Osteocyte (in vitro differentiated cells): ENCODE measurements around the gene CSTF2T. TPM values are rescaled to one million over a fixed set of nuclear protein-coding genes. Genes with fewer than 3 reads are reported as not detected.

Experiments used
- DNase-seq: peaks from one replicate; pipeline ENCODE4 v3.0.0; 2021; ENCODE audit warnings: mixed read lengths; ENCODE audit not compliant: unreplicated experiment; ENCODE audit errors: extremely low spot score
- H3K27ac Mint-ChIP-seq: one replicate; pipeline ENCODE4 v1.8.0; 2021; ENCODE audit warnings: mild to moderate bottlenecking, mixed read lengths; ENCODE audit not compliant: unreplicated experiment
- H3K27me3 Mint-ChIP-seq: one replicate; pipeline ENCODE4 v1.8.0; 2021; ENCODE audit warnings: mixed read lengths; ENCODE audit not compliant: unreplicated experiment
- H3K36me3 Mint-ChIP-seq: one replicate; pipeline ENCODE4 v1.8.0; 2021; ENCODE audit warnings: mixed read lengths; ENCODE audit not compliant: unreplicated experiment
- H3K4me1 Mint-ChIP-seq: one replicate; pipeline ENCODE4 v1.8.0; 2021; ENCODE audit warnings: mixed read lengths; ENCODE audit not compliant: unreplicated experiment
- H3K4me3 Mint-ChIP-seq: one replicate; pipeline ENCODE4 v1.8.0; 2021; ENCODE audit warnings: mild to moderate bottlenecking, moderate library complexity, mixed read lengths; ENCODE audit not compliant: unreplicated experiment
- H3K9me3 Mint-ChIP-seq: one replicate; pipeline ENCODE4 v1.8.0; 2021; ENCODE audit warnings: mixed read lengths; ENCODE audit not compliant: unreplicated experiment
- long read RNA-seq: library from polyadenylated mRNA; unstranded; transcript quantifications from one replicate; pipeline ENCODE4 v2.0.0, GENCODE V29; 2021
- total RNA-seq: library from RNA; stranded (reverse); gene quantifications from 2 replicates; pipeline ENCODE4 v1.2.1, GENCODE V29; 2021
- TF ChIP-seq, protein P1 (sequence below): fragments of 200-600 bp; sonication (generic); IDR thresholded peaks from 2 replicates; pipeline ENCODE4 v1.5.0; 2021; ENCODE audit warnings: antibody characterized with exemption, mild to moderate bottlenecking, moderate library complexity

Gene CSTF2T, protein sequence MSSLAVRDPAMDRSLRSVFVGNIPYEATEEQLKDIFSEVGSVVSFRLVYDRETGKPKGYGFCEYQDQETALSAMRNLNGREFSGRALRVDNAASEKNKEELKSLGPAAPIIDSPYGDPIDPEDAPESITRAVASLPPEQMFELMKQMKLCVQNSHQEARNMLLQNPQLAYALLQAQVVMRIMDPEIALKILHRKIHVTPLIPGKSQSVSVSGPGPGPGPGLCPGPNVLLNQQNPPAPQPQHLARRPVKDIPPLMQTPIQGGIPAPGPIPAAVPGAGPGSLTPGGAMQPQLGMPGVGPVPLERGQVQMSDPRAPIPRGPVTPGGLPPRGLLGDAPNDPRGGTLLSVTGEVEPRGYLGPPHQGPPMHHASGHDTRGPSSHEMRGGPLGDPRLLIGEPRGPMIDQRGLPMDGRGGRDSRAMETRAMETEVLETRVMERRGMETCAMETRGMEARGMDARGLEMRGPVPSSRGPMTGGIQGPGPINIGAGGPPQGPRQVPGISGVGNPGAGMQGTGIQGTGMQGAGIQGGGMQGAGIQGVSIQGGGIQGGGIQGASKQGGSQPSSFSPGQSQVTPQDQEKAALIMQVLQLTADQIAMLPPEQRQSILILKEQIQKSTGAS
- 23.9 and 25.0 TPM in 2 replicates for total RNA-seq
- long read RNA-seq, full-length matches to known transcripts, result 57 of 58 reads
- long read RNA-seq, partial matches to known transcripts, result 0 of 58 reads
- long read RNA-seq, other reads (novel, unspliced or antisense), result 1 of 58 reads

DNA sequence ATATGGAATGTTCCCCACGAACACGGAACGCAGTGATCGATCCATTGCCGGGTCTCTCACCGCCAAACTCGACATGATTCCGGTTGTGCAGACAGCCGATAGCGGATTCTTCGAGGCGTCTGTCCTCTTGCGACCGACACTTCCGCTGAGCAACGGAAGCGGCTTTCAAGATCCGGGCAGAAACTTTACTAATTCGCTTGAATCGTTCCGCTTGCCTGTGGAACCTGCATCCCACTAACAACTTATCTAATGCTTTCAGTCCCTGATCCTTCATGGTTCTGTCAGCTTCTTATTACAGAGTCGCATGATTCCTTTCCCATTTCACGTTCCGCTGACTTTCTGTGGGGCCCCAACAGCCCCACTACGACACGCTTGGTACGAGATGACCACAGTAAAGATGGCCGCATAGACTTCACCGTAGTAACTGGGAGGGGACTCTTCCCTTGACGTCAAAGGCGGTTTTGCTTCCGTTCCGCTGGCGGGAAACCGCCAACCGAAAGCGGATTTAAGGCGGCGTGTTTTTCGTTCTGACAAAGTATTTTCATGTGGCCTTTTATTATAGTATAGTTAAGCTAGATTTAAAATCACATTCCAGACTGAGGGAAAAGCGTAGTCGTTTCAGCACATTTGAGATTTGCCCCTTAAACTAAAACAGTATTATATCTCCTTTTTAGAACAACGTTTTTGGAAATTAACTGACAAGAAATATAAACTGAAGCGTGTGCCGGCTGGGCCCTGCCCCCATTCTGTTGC lies at the start of gene CSTF2T:
Gene CSTF2T (minus strand): TSS at position 121 of the 753 bp plus-strand sequence. CDS start 46 bp downstream, at position 75.
- DNase-seq, result peak; percentile 94
- H3K9me3 Mint-ChIP-seq, result no peaks in the 10 kb centered on the region
- peaks cover 9% of the 10 kb centered on the region for H3K36me3 Mint-ChIP-seq
- peak within 1 kb of the TSS; percentile 96 for H3K4me3 Mint-ChIP-seq
- H3K27ac Mint-ChIP-seq, result peak within 1 kb of the TSS; percentile 99
- H3K27me3 Mint-ChIP-seq, result peaks cover 3% of the 10 kb centered on the region
- TF ChIP-seq, protein P1, sequence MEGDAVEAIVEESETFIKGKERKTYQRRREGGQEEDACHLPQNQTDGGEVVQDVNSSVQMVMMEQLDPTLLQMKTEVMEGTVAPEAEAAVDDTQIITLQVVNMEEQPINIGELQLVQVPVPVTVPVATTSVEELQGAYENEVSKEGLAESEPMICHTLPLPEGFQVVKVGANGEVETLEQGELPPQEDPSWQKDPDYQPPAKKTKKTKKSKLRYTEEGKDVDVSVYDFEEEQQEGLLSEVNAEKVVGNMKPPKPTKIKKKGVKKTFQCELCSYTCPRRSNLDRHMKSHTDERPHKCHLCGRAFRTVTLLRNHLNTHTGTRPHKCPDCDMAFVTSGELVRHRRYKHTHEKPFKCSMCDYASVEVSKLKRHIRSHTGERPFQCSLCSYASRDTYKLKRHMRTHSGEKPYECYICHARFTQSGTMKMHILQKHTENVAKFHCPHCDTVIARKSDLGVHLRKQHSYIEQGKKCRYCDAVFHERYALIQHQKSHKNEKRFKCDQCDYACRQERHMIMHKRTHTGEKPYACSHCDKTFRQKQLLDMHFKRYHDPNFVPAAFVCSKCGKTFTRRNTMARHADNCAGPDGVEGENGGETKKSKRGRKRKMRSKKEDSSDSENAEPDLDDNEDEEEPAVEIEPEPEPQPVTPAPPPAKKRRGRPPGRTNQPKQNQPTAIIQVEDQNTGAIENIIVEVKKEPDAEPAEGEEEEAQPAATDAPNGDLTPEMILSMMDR, result no peak
- H3K4me1 Mint-ChIP-seq, result peaks cover 37% of the 10 kb centered on the region

DNA sequence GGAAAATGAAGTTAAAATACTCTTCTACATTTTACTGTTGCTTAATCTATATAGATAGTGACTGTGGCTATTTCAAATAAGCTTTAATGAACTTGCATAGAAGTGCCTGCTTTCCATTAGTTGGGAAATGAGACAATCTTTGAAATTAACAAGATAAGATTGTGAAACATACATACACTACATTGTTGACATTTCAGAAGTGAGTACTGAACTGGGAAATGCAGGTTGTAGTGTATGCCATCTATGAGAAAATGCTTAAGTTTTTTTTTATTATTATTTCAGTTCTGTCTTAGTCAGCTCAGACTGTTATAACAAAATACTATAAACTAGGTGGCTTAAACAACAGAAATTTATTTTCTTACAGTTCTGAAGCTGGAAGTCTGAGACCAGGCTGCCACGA lies 49.6 kb upstream of the CSTF2T start:
- H3K4me3 Mint-ChIP-seq, result no peak overlapping the region
- TF ChIP-seq, protein P1, result no peak
- H3K9me3 Mint-ChIP-seq, result no peaks in the 10 kb centered on the region
- no peaks in the 10 kb centered on the region for H3K36me3 Mint-ChIP-seq
- no peak overlapping the region for H3K27ac Mint-ChIP-seq
- no peaks in the 10 kb centered on the region for H3K27me3 Mint-ChIP-seq
- H3K4me1 Mint-ChIP-seq, result no peaks in the 10 kb centered on the region
- no peak for DNase-seq

DNA sequence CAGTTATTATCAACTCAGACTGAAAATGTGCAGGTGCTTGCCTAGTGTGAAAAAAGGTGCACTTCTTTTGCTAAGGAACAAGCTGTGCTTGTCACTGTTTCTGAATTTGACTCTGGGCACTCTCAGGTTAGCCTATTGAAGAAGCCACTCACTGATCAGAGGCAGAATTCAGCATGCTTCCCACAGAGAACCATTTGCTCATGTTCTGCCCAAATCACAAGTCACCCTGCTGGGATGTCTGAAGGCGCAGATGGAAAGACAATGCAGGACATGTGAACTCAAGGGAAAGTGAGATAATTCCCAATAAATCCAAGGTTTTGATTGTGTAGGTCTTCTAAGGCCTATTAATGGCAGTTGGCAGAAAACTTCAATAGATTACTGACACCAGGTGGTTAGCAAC lies 47.8 kb upstream of the CSTF2T start:
- Mint-ChIP-seq H3K27me3 (no peaks in the 10 kb centered on the region), H3K36me3 (no peaks in the 10 kb centered on the region), H3K27ac (no peak overlapping the region), H3K4me3 (no peak overlapping the region), H3K4me1 (no peaks in the 10 kb centered on the region), H3K9me3 (no peaks in the 10 kb centered on the region)
- no peak for DNase-seq
- TF ChIP-seq, protein P1, result no peak

DNA sequence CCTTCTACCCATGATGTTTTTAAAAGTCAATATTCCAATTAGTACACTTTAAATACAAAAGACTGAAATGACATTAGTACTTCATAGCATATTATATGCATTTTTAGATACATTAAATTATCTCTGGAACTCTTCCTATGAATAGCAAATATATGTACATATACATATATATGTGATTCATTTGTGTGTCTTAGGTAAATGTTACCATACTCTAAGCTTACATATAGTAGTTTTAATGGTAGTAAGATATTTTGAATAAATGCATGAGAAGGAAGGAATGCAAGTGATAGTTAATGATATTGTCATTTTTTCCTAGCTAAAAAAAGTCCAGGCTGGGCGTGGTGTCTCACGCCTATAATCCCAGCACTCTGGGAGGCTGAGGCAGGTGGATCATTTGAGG lies 46.0 kb upstream of the CSTF2T start:
- no peak overlapping the region for H3K27ac Mint-ChIP-seq
- no peaks in the 10 kb centered on the region for H3K27me3 Mint-ChIP-seq
- no peaks in the 10 kb centered on the region for H3K4me1 Mint-ChIP-seq
- no peaks in the 10 kb centered on the region for H3K36me3 Mint-ChIP-seq
- H3K4me3 Mint-ChIP-seq, result no peak overlapping the region
- no peaks in the 10 kb centered on the region for H3K9me3 Mint-ChIP-seq
- no peak for DNase-seq
- TF ChIP-seq, protein P1, result no peak
